ENCODE results near the gene ASTL. TPM values are rescaled to one million over a fixed set of nuclear protein-coding genes. Genes with fewer than 3 reads are reported as not detected.

Gene ASTL
- total RNA-seq, 1 experiment from 2014 or later, result 0.34 TPM

- Histone ChIP-seq H3K36me3 (ENCODE audit: control insufficient read depth in 1 of 2, insufficient read depth in 2 of 2, low read length in 2 of 2) (no peaks in the 10 kb centered on the region), H3K27ac (ENCODE audit: low read depth, low read length) (no peak overlapping the region), H3K79me2 (ENCODE audit: insufficient read depth, low read length) (no peaks in the 10 kb centered on the region; the same call in 1 of the 2 replicates), H3K4me1 (ENCODE audit: control insufficient read depth in 1 of 2, insufficient read depth in 2 of 2, low read length in 2 of 2) (peaks cover 17 to 32% of the 10 kb centered on the region in 2 experiments; a peak in 3 of 4 replicates), H3K9ac (ENCODE audit: low read length) (no peak overlapping the region), H3K9me3 (ENCODE audit: control insufficient read depth in 1 of 2, insufficient read depth in 1 of 2, low read depth in 1 of 2, low read length in 2 of 2) (no peaks in the 10 kb centered on the region), H2AFZ (ENCODE audit: low read depth, low read length, poor library complexity, severe bottlenecking) (no peak overlapping the region), H4K20me1 (ENCODE audit: insufficient read depth) (no peaks in the 10 kb centered on the region), H3K9me2 (ENCODE audit: insufficient read depth) (no peaks in the 10 kb centered on the region), H3K27me3 (ENCODE audit: insufficient read depth, low read length) (no peaks in the 10 kb centered on the region), H3K4me3 (replicated peaks in 1 of 2; ENCODE audit: low read depth in 1 of 2, low read length in 2 of 2) (no peak overlapping the region), H3K4me2 (ENCODE audit: low read length) (no peak overlapping the region)
- TF ChIP-seq MAX (IDR thresholded peaks at IDR 0.05) (no peak), JUND (IDR thresholded peaks at IDR 0.05) (no peak), REST (IDR thresholded peaks at IDR 0.05; ENCODE audit: low read depth) (no peak), EZH2phosphoT487 (IDR thresholded peaks at IDR 0.05; ENCODE audit: borderline replicate concordance) (no peak), ATF3 (IDR thresholded peaks at IDR 0.05) (no peak), ZBTB33 (IDR thresholded peaks at IDR 0.05; ENCODE audit: extremely low read depth, insufficient replicate concordance, low read length) (no peak), SP1 (IDR thresholded peaks at IDR 0.05; ENCODE audit: low read depth) (no peak), CTCF (IDR thresholded peaks at IDR 0.05 in 2 of 3, conservative IDR thresholded peaks at IDR 0.05 in 1 of 3; ENCODE audit: borderline replicate concordance in 1 of 3, insufficient read depth in 1 of 3, low read depth in 2 of 3, low read length in 2 of 3) (no peak), SRF (IDR thresholded peaks at IDR 0.05; ENCODE audit: low read depth) (no peak), YY1 (IDR thresholded peaks at IDR 0.05; ENCODE audit: extremely low read depth, insufficient replicate concordance, low read depth, low read length) (no peak), CEBPB (IDR thresholded peaks at IDR 0.05; ENCODE audit: low read depth) (no peak)
- RAD21 ChIA-PET (ENCODE audit: low non-redundant PET in 1 of 2, low total read pairs in 2 of 2, uncharacterized antibody in 2 of 2, unreplicated experiment in 2 of 2), result no interaction called here
- DNase-seq (ENCODE audit: low read depth, low spot score) (no peak), ATAC-seq (no peak)
- BruUV-seq (replicated peaks), result no TSS peak
- POLR2A ChIA-PET, result no interaction called here
- CTCF ChIA-PET, result interaction anchor here (1.3 kb wide), 1 partner anchor 11 kb away, joined by 3 read pairs; the partner anchor contains the start of gene ASTL
- intact Hi-C loops (cut with micrococcal nuclease), result no loop called here
Measured at GRCh38 chr2:96150007-96150640, 11.8 kb upstream of the ASTL start.
